ENCODE measurements around the gene MAP3K20. TPM values are rescaled to one million over a fixed set of nuclear protein-coding genes. Genes with fewer than 3 reads are reported as not detected.

Gene MAP3K20
- total and polyA plus RNA-seq, 2 donors (not counting 3 experiments of a cell fraction or from before 2014, with no cell fraction given) = 7.8 to 31.5 TPM

DNA sequence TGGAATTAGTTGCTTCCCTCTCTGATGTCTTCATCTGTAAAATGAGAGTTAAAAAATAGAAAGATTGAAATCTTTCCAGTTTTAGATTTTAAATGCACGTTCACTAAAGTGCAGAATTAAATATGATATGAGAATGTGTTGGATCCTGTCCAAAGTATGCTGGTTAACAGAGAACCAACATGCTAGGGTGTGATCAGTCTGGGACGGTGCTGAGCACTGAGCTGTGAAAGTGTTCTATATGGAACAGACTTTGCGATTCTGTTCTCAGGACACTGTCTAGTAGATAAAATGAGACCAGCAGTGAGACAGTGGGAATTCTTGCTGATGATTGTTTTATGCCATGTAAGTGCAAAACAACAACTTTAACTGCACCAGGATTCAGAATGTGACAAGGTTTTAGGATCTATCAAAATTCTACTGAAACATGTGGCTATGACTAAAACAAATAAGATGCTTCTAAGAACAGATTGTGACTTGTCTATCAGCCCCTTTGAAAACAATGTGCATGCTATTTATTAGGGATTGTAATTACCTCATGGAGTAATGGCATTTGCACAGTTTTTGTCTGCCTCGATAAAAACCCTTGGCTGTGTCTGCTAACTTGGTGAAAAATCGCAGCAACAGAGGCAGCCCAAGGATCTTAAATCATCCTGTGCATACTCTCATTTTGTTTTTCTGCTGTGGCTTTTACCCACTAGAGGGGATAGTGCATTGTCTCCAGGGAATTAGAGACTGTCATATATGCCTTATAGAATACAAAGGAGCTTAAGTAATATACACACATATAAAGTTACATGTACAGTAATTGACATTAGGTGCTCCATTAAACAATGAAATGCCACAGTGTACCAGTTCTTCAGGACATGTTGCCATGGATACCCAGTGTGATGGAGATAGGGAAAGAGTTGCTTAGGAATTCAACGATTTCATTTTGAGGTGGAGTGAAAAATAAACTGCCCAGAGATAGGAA lies 55.1 kb downstream of the MAP3K20 start:
- POLR2A ChIA-PET = no interaction called here
- BruUV-seq (replicated peaks) = no TSS peak

More for the DNA sequence above, 55.1 kb downstream of the MAP3K20 start:
- FAIRE-seq = no peak
- Histone ChIP-seq H3K27me3 (ENCODE audit: control insufficient read depth in 2 of 2, insufficient read depth in 2 of 2, low read length in 2 of 2) (no peaks in the 10 kb centered on the region), H3K4me1 (ENCODE audit: control insufficient read depth, extremely low read depth, insufficient read depth, low read length) (no peaks in the 10 kb centered on the region), H3K4me2 (ENCODE audit: insufficient read depth, low read length) (no peak overlapping the region), H3K36me3 (ENCODE audit: control insufficient read depth in 2 of 2, extremely low read depth in 1 of 2, insufficient read depth in 2 of 2, low read length in 2 of 2) (no peaks in the 10 kb centered on the region), H3K9ac (replicated peaks; ENCODE audit: extremely low read depth, insufficient read depth, low read length) (no peak overlapping the region), H4K20me1 (replicated peaks; ENCODE audit: control insufficient read depth, extremely low read depth, insufficient read depth, low read length) (no peaks in the 10 kb centered on the region), H2AFZ (ENCODE audit: low read depth, low read length) (no peak overlapping the region), H3K27ac (ENCODE audit: insufficient read depth, low read depth, low read length) (no peak overlapping the region), H3K9me3 (replicated peaks; ENCODE audit: control insufficient read depth, insufficient read depth, low read length) (no peaks in the 10 kb centered on the region), H3K9me1 (replicated peaks; ENCODE audit: control insufficient read depth, extremely low read depth, insufficient read depth, low read length) (no peaks in the 10 kb centered on the region), H3K79me2 (ENCODE audit: control insufficient read depth, insufficient read depth, low read length) (no peaks in the 10 kb centered on the region), H3K4me3 (replicated peaks in 1 of 3; ENCODE audit: insufficient read depth in 1 of 3, low read depth in 1 of 3, low read length in 3 of 3) (no peak overlapping the region)
- no peak for TF ChIP-seq POLR2AphosphoS5 (IDR thresholded peaks at IDR 0.05; ENCODE audit: insufficient read depth, low read depth, low read length)
- TF ChIP-seq, protein P1, sequence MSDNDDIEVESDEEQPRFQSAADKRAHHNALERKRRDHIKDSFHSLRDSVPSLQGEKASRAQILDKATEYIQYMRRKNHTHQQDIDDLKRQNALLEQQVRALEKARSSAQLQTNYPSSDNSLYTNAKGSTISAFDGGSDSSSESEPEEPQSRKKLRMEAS (IDR thresholded peaks at IDR 0.05; ENCODE audit: insufficient read depth, insufficient read length) = no peak
- TF ChIP-seq JUN (IDR thresholded peaks at IDR 0.05; ENCODE audit: borderline replicate concordance, insufficient read depth, insufficient read length, low read depth) = no peak
- no peak for TF ChIP-seq EZH2 (IDR thresholded peaks at IDR 0.05; ENCODE audit: borderline replicate concordance, low read depth, low read length, severe bottlenecking)
- TF ChIP-seq POLR2A (IDR thresholded peaks at IDR 0.05; ENCODE audit: low read depth, low read length) = no peak
- TF ChIP-seq MYC (IDR thresholded peaks at IDR 0.05; ENCODE audit: low read depth, low read length) = no peak
- TF ChIP-seq GATA2 (IDR thresholded peaks at IDR 0.05; ENCODE audit: insufficient read depth, insufficient read length, low read depth, low read length) = no peak
- TF ChIP-seq CTCF (IDR thresholded peaks at IDR 0.05; ENCODE audit: extremely low read depth in 1 of 2, insufficient read depth in 1 of 2, low read depth in 1 of 2, low read length in 2 of 2) = no peak
- no peak for TF ChIP-seq FOS (IDR thresholded peaks at IDR 0.05; ENCODE audit: borderline replicate concordance, insufficient read depth, low read length)
- CTCF ChIA-PET = interaction anchor here (1.0 to 1.2 kb wide), 2 partner anchors 12 to 14 kb away, joined by 3 read pairs; no protein-coding TSS in a partner anchor
- no peak for DNase-seq (ENCODE audit: low read depth, low spot score)
- dilution Hi-C loops (cut with MboI; ENCODE audit: extremely low pct_ligation_motif_present, low sequenced_read_pairs) = no loop called here
- intact Hi-C loops (cut with micrococcal nuclease) = no loop called here
